GM18499 (cell line): ENCODE data around the gene MYCBP2.
A peak's percentile ranks its signal among the peaks of the same experiment; 100 is the strongest.
"Not testable (repeated sequence)": the region's sequence is repeated elsewhere in the genome, so short reads cannot be mapped to it uniquely, and the experiment has no call there.

Experiments
- ATAC-seq: cut with Tn5 transposase; IDR thresholded peaks from one replicate; pipeline ENCODE4 v1.9.1; 2021; ENCODE audit warnings: moderate number of reproducible peaks; ENCODE audit not compliant: insufficient read depth, unreplicated experiment

MYCBP2 gene

DNA sequence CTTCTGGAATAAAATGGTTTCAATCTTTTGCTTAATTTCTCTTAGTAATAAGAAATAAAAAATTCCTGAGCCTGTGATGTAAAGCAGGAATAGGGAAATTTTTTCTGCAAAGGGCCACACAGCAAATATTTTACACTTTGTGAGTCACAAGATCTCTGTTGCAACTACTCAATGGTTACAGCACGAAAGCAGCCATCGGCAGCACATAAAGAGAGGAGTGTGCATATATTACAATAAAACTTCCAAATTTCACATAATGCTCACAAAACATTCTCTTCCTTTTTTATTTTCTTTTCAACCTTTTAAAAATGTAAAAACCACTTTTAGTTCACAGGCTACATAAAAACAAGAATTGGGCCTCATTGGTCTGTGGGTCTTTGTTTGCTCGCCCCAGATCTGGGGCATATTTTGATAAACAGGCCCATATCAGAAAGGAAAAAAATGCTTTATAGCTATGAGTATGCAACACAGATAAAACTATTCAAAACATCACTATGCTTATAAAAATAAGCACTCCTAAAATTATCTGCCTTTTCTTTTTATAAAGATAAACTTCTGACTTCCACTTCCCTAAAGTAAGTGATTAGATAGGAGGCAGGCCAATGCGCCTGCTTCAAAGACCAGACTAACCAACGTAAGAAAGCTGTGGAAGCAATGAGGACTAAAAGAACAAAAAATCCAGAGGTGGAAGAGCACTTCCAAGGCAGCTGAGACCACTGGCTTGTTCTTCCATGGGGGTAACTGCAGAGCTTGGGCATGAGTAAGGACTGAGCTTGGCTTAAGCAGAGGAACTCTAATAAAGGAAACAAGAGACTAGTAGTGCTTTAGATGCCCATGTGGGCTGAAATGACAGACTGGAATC lies 26.5 kb downstream of the MYCBP2 start:
- ATAC-seq = no peak

GRCh38 chr13:77299587-77299986 lies 27.3 kb downstream of the MYCBP2 start:
- no peak for ATAC-seq

DNA sequence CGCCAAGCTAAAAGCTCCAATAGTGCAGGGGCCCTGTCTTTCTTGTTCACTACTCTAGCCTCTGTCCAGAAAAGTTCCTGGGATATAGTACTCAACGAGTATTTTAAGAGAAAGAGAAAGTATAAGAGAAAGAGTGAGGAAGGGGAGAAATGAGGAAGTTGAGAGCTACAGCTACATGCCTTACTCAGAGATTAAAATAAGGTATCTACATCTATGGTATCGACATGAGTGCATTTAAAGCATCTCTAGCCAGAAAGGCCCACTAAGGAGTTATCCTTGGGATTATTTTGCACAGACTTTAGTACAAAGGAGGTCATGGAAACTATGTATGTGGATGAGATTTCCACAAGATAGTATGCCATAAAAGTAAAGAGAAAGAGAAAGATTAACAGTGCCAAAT lies 28.5 kb downstream of the MYCBP2 start:
- ATAC-seq = peak; percentile 83

- no peak for ATAC-seq
Measured at GRCh38 chr13:77291774-77292173, 35.1 kb downstream of the MYCBP2 start.

- no peak for ATAC-seq
Measured at GRCh38 chr13:77290342-77290741, 36.6 kb downstream of the MYCBP2 start.

DNA sequence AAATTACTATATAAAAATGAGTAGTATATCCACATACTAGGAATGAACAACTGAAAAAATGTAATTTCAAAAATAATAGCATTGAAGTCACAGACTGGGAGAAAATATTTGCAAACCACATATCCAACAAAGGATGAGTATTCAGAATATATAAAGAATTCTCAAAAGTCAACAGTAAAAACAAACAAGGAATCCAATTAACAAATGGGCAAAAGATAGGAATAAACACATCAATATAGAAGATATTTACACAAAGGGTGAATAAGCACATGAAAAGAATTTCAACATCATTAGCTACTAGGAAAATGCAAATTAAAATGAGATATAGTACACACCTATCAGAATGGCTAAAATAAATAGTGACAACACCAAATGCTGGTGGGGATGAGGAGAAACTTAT lies 37.0 kb downstream of the MYCBP2 start:
- no peak for ATAC-seq

DNA sequence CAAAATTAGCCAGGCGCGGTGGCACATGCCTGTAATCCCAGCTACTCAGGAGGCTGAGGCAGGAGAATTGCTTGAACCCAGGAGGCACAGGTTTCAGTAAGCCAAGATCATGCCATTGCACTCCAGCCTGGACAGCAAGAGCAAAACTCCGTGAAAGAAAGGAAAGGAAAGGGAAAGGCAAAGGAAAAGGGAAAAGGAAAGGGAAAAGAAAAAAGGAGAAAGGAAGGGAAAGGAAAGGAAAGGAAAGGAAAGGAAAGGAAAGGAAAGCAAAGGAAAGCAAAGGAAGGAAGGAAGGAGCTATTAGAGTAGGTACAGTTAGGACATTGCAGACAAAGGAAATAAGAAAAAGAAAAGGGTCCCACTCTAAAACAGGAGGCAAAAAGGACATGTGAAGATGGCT lies 41.3 kb downstream of the MYCBP2 start:
- not testable (repeated sequence) for ATAC-seq

- ATAC-seq = no peak
Measured at GRCh38 chr13:77285098-77285497, 41.8 kb downstream of the MYCBP2 start.

DNA sequence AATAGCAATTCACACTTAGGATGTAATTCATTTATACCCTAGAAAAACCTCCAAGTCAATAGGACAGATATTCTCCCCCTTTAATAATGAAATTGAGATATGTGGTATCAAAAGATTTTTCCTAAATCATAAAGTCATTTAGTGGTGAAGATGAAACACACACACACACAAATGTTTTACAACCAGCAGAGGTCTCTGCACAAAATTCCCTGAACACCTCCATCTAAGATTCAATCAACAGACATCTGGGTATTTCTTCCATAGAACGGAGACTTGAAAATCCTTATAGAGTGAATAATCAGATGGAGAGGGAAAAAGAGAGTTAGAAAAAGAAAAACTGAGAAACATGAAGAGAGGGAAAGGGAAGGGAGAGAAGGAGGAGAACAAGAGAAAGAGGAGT lies 52.8 kb downstream of the MYCBP2 start:
- no peak for ATAC-seq

DNA sequence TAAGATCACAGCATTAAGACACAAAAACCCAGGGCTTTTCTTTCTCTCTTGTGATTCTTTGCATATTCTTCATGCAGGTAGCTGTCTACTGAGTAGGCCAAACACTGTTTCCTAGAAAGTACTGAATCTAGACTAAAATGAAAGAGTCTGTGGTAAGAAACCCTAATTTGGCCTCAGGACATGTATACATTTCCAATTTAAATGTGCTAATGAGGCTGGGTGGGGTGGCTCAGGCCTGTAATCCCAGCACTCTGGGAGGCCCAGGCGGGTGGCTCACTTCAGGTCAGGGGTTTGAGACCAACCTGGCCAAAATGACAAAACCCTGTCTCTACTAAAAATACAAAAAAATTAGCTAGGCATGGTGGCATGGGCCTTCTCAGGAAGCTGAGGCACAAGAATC lies 57.8 kb downstream of the MYCBP2 start:
- ATAC-seq = no peak

- ATAC-seq = no peak
Measured at GRCh38 chr13:77267362-77267761, 59.5 kb downstream of the MYCBP2 start.

DNA sequence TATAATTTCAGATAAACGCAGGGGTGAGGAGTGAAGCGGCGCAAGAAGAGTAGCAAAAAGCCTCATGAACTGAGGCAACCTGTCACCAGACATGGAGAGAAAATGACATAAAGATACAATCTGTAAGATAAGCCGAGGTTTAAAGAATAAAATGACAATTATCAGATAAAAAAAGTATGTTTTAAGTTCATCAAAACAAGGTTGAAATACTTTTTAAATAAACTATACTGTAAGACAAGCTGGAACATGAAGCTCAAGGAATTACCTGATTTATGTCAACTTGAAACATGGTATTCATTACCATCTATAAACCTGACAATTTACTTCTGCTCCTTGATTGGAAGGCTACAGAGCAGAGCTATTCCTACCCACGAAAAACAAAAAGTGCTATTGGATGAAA lies 61.6 kb downstream of the MYCBP2 start:
- no peak for ATAC-seq

DNA sequence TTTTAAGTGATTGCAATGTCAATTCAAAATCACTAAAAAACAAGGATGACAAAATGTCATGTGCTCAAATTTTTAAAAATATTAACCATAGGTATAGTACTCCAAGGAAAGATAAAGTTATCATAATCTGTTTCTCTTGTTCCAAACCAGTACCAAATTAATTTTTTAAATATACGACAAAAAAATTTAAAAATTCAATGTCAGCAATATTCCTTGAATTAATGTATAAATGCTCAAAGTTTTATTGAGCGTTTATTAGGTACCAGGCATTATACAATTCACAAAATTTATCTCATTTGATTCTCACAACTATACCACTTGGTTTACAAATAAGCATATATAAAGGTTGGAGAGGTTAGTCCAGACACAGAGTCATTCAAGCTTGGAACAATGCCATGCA lies 64.7 kb downstream of the MYCBP2 start:
- ATAC-seq = no peak

DNA sequence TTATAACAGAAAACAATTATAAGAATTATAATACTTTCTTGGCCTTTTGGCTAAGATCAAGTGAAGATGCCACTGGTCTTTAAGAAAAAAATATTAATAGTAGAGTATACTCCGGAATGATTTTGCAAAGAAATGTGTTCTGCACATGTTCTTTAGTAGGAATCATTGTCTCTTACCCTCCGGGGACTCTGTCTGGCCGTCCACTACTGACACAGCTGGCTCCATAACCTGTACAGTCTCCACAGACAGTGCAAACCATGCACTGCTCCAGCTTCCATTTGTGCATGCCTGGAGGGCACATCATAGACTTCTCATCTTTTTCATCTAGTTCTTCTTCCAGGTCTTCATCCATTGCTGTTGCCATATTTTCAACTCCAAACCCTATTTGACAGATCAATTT lies 75.9 kb downstream of the MYCBP2 start:
- no peak for ATAC-seq

DNA sequence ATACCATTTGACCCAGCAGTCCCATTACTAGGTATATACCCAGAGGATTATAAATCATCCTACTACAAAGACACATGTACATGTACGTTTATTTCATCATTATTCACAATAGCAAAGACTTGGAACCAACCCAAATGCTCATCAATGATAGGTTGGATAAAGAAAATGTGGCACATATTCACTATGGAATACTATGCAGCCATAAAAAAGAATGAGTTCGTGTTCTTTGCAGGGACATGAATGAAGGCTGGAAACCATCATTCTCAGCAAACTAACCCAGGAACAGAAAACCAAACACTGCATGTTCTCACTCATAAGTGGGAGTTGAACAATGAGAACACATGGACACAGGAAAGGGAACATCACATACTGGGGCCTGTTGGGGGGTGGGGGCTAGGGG lies 81.7 kb downstream of the MYCBP2 start:
- ATAC-seq = not testable (repeated sequence)

GRCh38 chr13:77239312-77239711 lies 87.6 kb downstream of the MYCBP2 start:
- ATAC-seq = no peak

DNA sequence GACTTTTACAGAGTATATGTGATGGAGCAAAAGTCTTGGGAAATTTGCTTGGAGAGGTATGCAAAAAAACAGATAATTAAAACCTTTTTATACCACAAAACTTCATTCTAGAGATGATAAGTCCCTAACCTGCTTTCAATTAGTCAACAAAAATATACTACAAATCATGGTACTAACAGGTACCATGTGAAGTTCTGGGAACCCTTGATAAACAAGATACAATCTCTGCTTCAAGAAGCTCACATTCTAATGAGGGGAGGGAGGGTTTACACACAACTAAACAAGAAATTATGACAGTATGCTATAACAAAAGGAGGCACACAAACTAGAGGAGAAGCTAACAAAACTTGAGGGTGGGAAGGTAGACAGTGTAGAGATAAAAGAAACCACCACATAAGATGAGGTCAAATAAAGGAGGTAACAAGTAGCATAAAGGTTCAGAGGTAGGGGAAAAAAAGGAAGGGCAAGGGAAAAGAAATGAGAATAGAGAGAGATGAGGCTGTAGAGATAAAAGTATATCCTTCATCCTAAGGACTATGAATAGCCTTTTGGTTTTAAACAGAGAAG lies 91.4 kb downstream of the MYCBP2 start:
- ATAC-seq = no peak

DNA sequence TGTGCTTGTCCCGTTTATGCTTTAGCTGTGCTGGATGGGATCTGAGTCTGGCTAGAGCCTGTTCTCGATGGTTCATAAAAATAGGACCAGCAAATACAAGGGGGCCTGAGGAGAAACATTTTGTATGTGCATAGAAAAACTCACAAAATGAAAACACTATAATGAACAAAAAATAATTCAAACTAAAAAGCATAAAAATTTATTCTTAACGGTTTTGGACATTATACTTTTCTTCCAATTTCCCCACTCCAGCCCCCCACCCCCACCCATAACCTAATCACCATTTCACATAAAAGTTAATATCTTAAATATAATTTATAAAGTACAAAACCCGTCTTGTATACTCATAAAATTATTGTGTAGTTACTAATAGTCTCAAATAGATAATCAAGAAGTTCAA lies 93.7 kb downstream of the MYCBP2 start:
- ATAC-seq = no peak

DNA sequence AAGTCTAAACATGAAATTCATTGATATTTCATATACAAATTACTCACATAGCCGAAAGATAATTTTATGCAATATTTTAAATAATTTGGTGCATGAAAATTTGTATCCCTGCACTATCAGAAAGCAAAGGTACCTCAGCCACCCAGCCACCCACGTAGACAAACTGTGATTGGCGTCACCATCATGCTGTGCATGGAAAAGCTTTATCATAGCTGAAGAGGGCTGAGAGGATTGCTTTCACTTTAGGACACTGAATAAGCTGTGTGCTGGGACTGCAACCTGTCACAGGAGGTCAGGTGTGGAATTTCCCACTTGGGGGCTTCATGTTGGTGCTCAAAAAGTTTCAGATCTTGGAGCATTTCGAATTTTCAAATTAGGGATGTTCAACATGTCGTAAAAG lies 96.3 kb downstream of the MYCBP2 start:
- no peak for ATAC-seq

GRCh38 chr13:77225946-77226345 lies 100.9 kb downstream of the MYCBP2 start:
- no peak for ATAC-seq

DNA sequence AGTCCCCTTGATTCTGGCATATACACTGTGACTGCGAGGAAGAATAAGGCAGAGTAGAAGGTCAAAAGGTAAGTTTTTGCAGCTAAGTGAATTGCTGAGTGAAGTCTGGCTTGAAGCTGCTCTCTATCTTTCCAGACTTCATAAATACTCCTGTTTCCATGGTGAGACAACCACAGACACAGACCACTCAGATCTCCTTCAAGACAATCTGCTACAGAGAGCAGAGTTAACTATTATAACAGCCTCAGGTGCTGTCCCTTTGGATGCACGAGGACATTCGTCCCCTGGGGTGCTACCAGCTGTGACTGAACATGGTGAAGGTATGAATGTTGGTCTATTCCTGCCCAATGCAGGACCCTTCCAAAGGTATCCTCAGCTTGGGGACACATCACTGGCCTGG lies 104.0 kb downstream of the MYCBP2 start:
- ATAC-seq = no peak
